ENCODE measurements around the gene ATAD3A.

ATAD3A gene

GRCh38 chr1:1558591-1558990 is 46.6 kb downstream of the ATAD3A start:
- no peak for DNase-seq

- DNase-seq, result no peak
These were observed 47.1 kb downstream of the ATAD3A start for GRCh38 chr1:1559066-1559465.

GRCh38 chr1:1560178-1560577 is 48.2 kb downstream of the ATAD3A start:
- DNase-seq, result no peak

GRCh38 chr1:1561801-1562470 is 50.0 kb downstream of the ATAD3A start:
- no peak for DNase-seq

GRCh38 chr1:1562556-1563195 is 50.7 kb downstream of the ATAD3A start:
- DNase-seq, result no peak

- no peak for DNase-seq
These were observed 51.7 kb downstream of the ATAD3A start for GRCh38 chr1:1563688-1564087.

GRCh38 chr1:1564268-1564667 is 52.3 kb downstream of the ATAD3A start:
- DNase-seq, result no peak

- DNase-seq, result no peak
These were observed 53.4 kb downstream of the ATAD3A start for GRCh38 chr1:1565340-1565739.

- DNase-seq, result no peak
These were observed 55.4 kb downstream of the ATAD3A start for GRCh38 chr1:1567152-1567875.

GRCh38 chr1:1567891-1568291 is 55.9 kb downstream of the ATAD3A start:
- DNase-seq, result no peak

GRCh38 chr1:1569341-1569740 is 57.4 kb downstream of the ATAD3A start:
- DNase-seq, result no peak

GRCh38 chr1:1573843-1574720 is 62.1 kb downstream of the ATAD3A start:
- peak in 1 of 2 donors; percentile 61 for DNase-seq

- peak; percentile 76 to 79 for DNase-seq
These were observed 63.0 kb downstream of the ATAD3A start, which contains the start of gene SSU72 for GRCh38 chr1:1574721-1575537. TSS of gene SSU72 (minus strand) at chr1:1574863. CDS start at chr1:1574557, 306 bp downstream.

- no peak for DNase-seq
These were observed 65.5 kb downstream of the ATAD3A start for GRCh38 chr1:1577367-1578011.

GRCh38 chr1:1578371-1578940 is 66.5 kb downstream of the ATAD3A start:
- DNase-seq, result no peak

GRCh38 chr1:1582585-1583346 is 70.8 kb downstream of the ATAD3A start:
- no peak for DNase-seq

GRCh38 chr1:1583347-1584010 is 71.5 kb downstream of the ATAD3A start:
- no peak for DNase-seq
